H1 (cell line): Measurements from ENCODE around the gene FGF1.

Experiments used
- POLR2A ChIP-seq, 2 experiments: IDR thresholded peaks; 1 replicate in 1 of 2; 2 replicates in 1 of 2; pipeline ENCODE4 v1.6.1; 2011; ENCODE audit warnings: low read depth in 2 of 2, low read length in 2 of 2, mild to moderate bottlenecking in 2 of 2; ENCODE audit errors: control extremely low read depth in 1 of 2
- TAF1 ChIP-seq: IDR thresholded peaks from 2 replicates; pipeline ENCODE4 v1.6.1; 2011; ENCODE audit warnings: mild to moderate bottlenecking, low read depth, low read length
- YY1 ChIP-seq: IDR thresholded peaks from 2 replicates; pipeline ENCODE4 v1.6.1; 2011; ENCODE audit warnings: low read depth, mild to moderate bottlenecking, low read length

GRCh38 chr5:142641711-142642110 lies 44.2 kb downstream of the FGF1 start:
- TF ChIP-seq YY1 = no peak
- no peak for TF ChIP-seq POLR2A (IDR thresholded peaks at IDR 0.05; ENCODE audit: control extremely low read depth in 1 of 2, low read depth in 2 of 2, low read length in 2 of 2)
- TF ChIP-seq TAF1 = no peak
